Measurements from ENCODE around the gene PGM3.

Gene PGM3

DNA sequence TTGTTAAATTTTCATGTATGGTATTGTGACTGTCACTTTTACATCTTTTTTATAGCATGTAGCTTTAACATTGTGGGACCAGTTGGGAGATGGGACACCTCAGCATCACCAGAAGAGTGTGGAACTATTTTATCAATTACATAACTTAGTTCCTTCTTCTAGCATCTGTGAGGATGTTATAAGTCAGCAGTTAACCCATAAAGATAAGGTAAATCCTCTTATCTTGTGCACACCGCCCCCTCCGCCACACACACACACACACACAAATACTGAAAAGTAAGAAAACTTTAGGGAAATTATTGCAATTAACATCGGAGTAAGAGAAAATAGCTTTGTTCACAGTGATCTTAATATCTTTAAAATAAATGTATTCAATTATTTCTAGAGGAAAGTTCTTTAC lies 60.9 kb downstream of the PGM3 start:
- TF ChIP-seq, protein P1, sequence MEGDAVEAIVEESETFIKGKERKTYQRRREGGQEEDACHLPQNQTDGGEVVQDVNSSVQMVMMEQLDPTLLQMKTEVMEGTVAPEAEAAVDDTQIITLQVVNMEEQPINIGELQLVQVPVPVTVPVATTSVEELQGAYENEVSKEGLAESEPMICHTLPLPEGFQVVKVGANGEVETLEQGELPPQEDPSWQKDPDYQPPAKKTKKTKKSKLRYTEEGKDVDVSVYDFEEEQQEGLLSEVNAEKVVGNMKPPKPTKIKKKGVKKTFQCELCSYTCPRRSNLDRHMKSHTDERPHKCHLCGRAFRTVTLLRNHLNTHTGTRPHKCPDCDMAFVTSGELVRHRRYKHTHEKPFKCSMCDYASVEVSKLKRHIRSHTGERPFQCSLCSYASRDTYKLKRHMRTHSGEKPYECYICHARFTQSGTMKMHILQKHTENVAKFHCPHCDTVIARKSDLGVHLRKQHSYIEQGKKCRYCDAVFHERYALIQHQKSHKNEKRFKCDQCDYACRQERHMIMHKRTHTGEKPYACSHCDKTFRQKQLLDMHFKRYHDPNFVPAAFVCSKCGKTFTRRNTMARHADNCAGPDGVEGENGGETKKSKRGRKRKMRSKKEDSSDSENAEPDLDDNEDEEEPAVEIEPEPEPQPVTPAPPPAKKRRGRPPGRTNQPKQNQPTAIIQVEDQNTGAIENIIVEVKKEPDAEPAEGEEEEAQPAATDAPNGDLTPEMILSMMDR (IDR thresholded peaks at IDR 0.05), result no peak
- TF ChIP-seq ZFX (IDR thresholded peaks at IDR 0.05; ENCODE audit: borderline replicate concordance), result no peak
- H3K27ac ChIP-seq, result no peak overlapping the region

DNA sequence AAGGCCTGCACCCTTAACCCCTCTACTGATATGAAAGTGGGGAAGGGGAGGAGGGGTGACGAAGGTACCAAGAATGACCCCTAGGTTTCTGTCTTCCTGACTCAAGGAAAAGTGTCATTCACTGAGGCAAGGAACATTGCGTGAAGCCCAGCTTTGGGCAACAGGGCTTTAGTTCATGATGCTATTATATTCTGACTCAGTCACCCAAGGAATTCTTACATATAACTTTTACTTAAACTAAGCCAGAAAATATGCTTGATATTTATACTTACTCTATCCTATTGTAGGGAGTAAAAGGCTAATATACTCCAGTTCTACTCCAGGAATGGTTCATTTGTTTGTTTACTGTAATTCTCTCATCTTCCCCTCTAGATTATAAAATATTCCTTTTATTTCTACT lies 65.1 kb downstream of the PGM3 start:
- no peak overlapping the region for H3K27ac ChIP-seq
- TF ChIP-seq, protein P1 (IDR thresholded peaks at IDR 0.05), result no peak

DNA sequence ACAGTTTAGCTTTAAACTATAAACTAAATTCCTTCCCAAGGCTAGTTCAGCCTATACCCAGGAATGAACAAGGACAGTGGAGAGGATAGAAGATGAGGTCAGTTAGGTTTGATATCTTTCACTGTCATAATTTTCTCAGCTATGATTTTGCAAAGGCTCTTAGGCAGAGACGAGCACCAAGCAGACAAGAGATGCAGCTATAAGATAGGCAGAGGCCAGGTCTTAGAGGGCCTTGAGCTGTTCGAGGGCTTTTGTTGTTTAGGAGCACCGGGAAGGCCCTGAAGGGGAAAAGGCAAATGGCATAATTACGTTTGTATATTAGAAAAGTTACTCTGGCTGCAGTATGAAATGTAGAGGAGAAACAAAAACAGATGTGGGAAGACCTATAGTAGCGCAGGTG lies 65.8 kb downstream of the PGM3 start:
- no peak overlapping the region for H3K27ac ChIP-seq

DNA sequence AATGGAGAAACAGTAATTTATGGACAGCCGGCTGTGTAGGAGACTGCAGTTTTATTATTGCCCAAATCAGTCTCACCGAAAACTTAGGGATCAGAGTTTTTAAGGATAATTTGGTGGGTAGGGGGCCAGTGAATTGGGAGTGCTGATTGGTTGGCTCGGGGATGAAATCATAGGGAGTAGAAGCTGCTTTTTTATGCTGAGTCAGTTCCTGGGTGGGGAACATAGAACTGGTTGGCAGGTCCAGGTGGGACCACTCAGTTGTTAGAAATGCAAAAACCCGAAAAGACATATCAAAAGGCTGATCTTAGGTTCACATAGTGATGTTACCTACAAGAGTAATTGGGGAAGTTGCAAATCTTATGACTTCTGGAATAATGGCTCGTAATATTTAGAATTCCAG lies 66.3 kb downstream of the PGM3 start:
- TF ChIP-seq ZFX (IDR thresholded peaks at IDR 0.05; ENCODE audit: borderline replicate concordance), result no peak
- TF ChIP-seq, protein P1 (IDR thresholded peaks at IDR 0.05), result no peak
- H3K27ac ChIP-seq, result no peak overlapping the region

More for the DNA sequence above, 65.8 kb downstream of the PGM3 start:
- TF ChIP-seq ZFX (IDR thresholded peaks at IDR 0.05; ENCODE audit: borderline replicate concordance), result no peak
- TF ChIP-seq, protein P1 (IDR thresholded peaks at IDR 0.05), result no peak

DNA sequence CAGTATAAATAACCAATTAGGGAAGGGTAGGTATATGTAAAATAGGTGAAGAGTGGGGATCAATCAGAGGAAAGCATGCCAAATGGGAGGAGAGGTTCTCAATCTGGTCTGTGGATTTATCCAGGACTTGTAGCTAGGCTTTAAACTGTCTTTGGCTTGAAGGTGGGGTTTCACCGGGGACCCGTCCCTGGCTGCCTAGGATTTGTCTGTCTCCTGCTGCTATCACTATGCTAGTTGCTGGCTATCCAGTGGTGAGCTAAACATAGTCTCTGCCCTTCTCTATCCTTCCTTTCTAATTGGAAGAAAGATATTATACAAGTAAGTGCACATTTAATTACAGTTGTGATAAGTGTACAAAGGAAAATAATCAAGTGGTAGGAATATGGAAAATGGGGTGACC lies 66.8 kb downstream of the PGM3 start:
- no peak for TF ChIP-seq ZFX (IDR thresholded peaks at IDR 0.05; ENCODE audit: borderline replicate concordance)
- TF ChIP-seq, protein P1 (IDR thresholded peaks at IDR 0.05), result no peak
- no peak overlapping the region for H3K27ac ChIP-seq

DNA sequence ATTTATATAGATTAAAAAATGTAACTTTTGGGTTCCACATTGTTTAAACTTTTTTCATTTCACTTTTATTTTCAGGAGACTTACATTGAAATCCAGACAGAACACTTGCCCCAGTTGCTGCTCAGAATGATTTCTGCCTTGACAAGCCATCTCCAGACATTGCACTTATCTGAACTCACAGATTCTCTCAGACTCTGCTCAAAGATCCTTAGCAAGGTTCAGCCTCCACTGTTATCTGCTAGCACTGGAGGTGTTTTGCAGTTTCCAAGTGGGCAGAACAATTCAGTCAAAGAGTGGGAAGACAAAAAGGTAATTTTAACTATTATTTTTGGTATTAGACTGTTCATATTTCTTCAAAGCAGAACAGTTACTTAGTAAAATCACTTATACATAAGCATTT lies 67.6 kb downstream of the PGM3 start:
- H3K27ac ChIP-seq, result no peak overlapping the region
- no peak for TF ChIP-seq ZFX (IDR thresholded peaks at IDR 0.05; ENCODE audit: borderline replicate concordance)
- TF ChIP-seq, protein P1 (IDR thresholded peaks at IDR 0.05), result no peak

DNA sequence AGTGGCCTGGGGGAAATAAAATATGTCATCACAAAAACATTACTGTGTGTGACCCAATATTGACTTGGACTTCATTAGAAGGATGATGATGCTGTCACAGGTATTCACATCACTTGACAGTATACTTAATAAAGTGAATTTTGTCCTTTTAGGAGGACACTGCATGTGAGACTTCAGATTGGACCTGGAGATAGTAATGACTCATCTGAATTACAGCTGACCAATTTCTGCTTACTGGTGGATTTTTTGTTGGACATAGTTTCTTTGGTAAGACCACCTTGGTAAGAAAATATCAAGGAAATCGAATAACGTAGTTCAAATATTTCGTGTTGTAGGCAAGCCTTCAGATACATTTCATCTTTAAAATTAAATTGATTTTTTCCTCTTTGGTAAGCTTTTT lies 68.5 kb downstream of the PGM3 start:
- no peak overlapping the region for H3K27ac ChIP-seq
- TF ChIP-seq, protein P1 (IDR thresholded peaks at IDR 0.05), result no peak
- no peak for TF ChIP-seq ZFX (IDR thresholded peaks at IDR 0.05; ENCODE audit: borderline replicate concordance)

All from 22Rv1 (cell line).